Activated B cell treated with CpG ODN at 0.5 μM for 24 hours (primary cell): ENCODE results near the gene TTC7B. TPM values are rescaled to one million over a fixed set of nuclear protein-coding genes. Genes with fewer than 3 reads are reported as not detected.

Experiments
- ATAC-seq: fragments of 200-7000 bp; cut with Tn5 transposase; one replicate; pipeline ENCODE4 v1.10.0; 2021; ENCODE audit warnings: low read depth, mild to moderate bottlenecking, moderate library complexity
- CTCF ChIA-PET: fragments of 350-600 bp; sonication (Branson Sonifier 250); formaldehyde crosslinking; loops from one replicate; lab custom pipeline; 2021; ENCODE audit warnings: antibody characterized with exemption; lab: Charles Lee
- POLR2A ChIA-PET: fragments of 350-600 bp; sonication (Branson Sonifier 250); formaldehyde crosslinking; loops from one replicate; lab custom pipeline; 2021; ENCODE audit warnings: antibody characterized with exemption; lab: Charles Lee
- DNase-seq: peaks from one replicate; pipeline ENCODE4 v3.0.0; 2022
- H3K27ac Mint-ChIP-seq: one replicate; pipeline ENCODE4 v1.8.0; 2020; ENCODE audit warnings: mixed read lengths
- H3K27me3 Mint-ChIP-seq: one replicate; pipeline ENCODE4 v1.8.0; 2021; ENCODE audit warnings: mixed read lengths
- H3K36me3 Mint-ChIP-seq: one replicate; pipeline ENCODE4 v1.8.0; 2021; ENCODE audit warnings: low read depth, mixed read lengths
- H3K4me1 Mint-ChIP-seq: one replicate; pipeline ENCODE4 v1.8.0; 2021; ENCODE audit warnings: mixed read lengths
- H3K4me3 Mint-ChIP-seq: one replicate; pipeline ENCODE4 v1.8.0; 2020; ENCODE audit warnings: mild to moderate bottlenecking, mixed read lengths
- H3K9me3 Mint-ChIP-seq: one replicate; pipeline ENCODE4 v1.8.0; 2020; ENCODE audit warnings: mixed read lengths
- intact Hi-C: fragments of 100-400 bp; cut with micrococcal nuclease; formaldehyde crosslinking; loops from one replicate; pipeline ENCODE4 v1.15.1; 2024
- total RNA-seq: library from RNA; stranded (reverse); gene quantifications from 2 replicates; pipeline ENCODE4 v1.2.3, GENCODE V29; 2022
- TF ChIP-seq, protein P1 (sequence below): fragments of 200-600 bp; IDR thresholded peaks from one replicate; pipeline ENCODE4 v1.8.0; 2022; ENCODE audit warnings: antibody characterized with exemption, mild to moderate bottlenecking

The TTC7B gene
- total RNA-seq, 1 donor from 2014 or later: 1.9 TPM

- CTCF ChIA-PET: no interaction called here
- TF ChIP-seq, protein P1, sequence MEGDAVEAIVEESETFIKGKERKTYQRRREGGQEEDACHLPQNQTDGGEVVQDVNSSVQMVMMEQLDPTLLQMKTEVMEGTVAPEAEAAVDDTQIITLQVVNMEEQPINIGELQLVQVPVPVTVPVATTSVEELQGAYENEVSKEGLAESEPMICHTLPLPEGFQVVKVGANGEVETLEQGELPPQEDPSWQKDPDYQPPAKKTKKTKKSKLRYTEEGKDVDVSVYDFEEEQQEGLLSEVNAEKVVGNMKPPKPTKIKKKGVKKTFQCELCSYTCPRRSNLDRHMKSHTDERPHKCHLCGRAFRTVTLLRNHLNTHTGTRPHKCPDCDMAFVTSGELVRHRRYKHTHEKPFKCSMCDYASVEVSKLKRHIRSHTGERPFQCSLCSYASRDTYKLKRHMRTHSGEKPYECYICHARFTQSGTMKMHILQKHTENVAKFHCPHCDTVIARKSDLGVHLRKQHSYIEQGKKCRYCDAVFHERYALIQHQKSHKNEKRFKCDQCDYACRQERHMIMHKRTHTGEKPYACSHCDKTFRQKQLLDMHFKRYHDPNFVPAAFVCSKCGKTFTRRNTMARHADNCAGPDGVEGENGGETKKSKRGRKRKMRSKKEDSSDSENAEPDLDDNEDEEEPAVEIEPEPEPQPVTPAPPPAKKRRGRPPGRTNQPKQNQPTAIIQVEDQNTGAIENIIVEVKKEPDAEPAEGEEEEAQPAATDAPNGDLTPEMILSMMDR: no peak
- no peaks in the 10 kb centered on the region for H3K9me3 Mint-ChIP-seq
- H3K27me3 Mint-ChIP-seq: peaks cover 17% of the 10 kb centered on the region
- intact Hi-C loops: no loop called here
- peaks cover 5% of the 10 kb centered on the region for H3K4me1 Mint-ChIP-seq
- ATAC-seq (no peak), DNase-seq (no peak)
- no peak overlapping the region for H3K4me3 Mint-ChIP-seq
- POLR2A ChIA-PET: no interaction called here
- H3K27ac Mint-ChIP-seq: no peak overlapping the region
- no peaks in the 10 kb centered on the region for H3K36me3 Mint-ChIP-seq
Observed at GRCh38 chr14:90509403-90509802, 306.8 kb downstream of the TTC7B start.

GRCh38 chr14:90508536-90509254, 307.5 kb downstream of the TTC7B start:
- TF ChIP-seq, protein P1: no peak
- ATAC-seq (no peak), DNase-seq (no peak)
- no peaks in the 10 kb centered on the region for H3K9me3 Mint-ChIP-seq
- ChIA-PET POLR2A (no interaction called here), CTCF (no interaction called here)
- no peaks in the 10 kb centered on the region for H3K36me3 Mint-ChIP-seq
- intact Hi-C loops: no loop called here
- H3K27me3 Mint-ChIP-seq: peaks cover 17% of the 10 kb centered on the region
- H3K4me1 Mint-ChIP-seq: peaks cover 5% of the 10 kb centered on the region
- H3K27ac Mint-ChIP-seq: no peak overlapping the region
- H3K4me3 Mint-ChIP-seq: no peak overlapping the region

GRCh38 chr14:90508036-90508435, 308.2 kb downstream of the TTC7B start:
- H3K27me3 Mint-ChIP-seq: peaks cover 17% of the 10 kb centered on the region
- CTCF ChIA-PET: no interaction called here
- H3K4me3 Mint-ChIP-seq: no peak overlapping the region

DNA sequence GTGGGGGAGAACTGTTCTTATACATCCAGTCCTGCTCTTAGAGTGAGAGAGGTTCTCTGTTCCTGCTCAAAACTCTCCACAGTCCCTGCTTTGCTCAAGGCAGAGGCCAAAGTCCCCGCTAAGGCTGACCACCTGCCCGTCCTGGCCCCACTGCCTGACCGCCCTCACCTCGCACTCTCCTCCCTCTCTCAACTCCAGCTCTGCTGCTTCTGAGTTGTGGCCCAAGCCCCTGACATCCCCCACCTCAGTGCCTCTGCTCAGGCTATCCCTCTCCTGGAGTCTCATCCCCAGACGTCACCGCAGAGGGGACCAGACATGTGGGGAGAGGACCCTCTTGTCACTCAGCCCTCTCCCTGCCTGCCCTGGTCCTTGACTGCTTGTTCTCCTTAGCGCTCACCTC, 308.8 kb downstream of the TTC7B start:
- ATAC-seq (no peak), DNase-seq (no peak)
- Mint-ChIP-seq H3K4me1 (peaks cover 5% of the 10 kb centered on the region), H3K27ac (no peak overlapping the region), H3K36me3 (no peaks in the 10 kb centered on the region), H3K27me3 (peaks cover 22% of the 10 kb centered on the region), H3K4me3 (no peak overlapping the region), H3K9me3 (no peaks in the 10 kb centered on the region)
- TF ChIP-seq, protein P1: no peak
- intact Hi-C loops: no loop called here
- POLR2A ChIA-PET: no interaction called here
- CTCF ChIA-PET: no interaction called here

More at GRCh38 chr14:90508036-90508435, 308.2 kb downstream of the TTC7B start:
- no peaks in the 10 kb centered on the region for H3K36me3 Mint-ChIP-seq
- H3K27ac Mint-ChIP-seq: no peak overlapping the region
- no peaks in the 10 kb centered on the region for H3K9me3 Mint-ChIP-seq
- intact Hi-C loops: no loop called here
- TF ChIP-seq, protein P1: no peak
- POLR2A ChIA-PET: no interaction called here
- H3K4me1 Mint-ChIP-seq: peaks cover 5% of the 10 kb centered on the region
- ATAC-seq (no peak), DNase-seq (no peak)

GRCh38 chr14:90506748-90507147, 309.5 kb downstream of the TTC7B start:
- H3K4me1 Mint-ChIP-seq: peaks cover 5% of the 10 kb centered on the region
- H3K36me3 Mint-ChIP-seq: no peaks in the 10 kb centered on the region
- no peaks in the 10 kb centered on the region for H3K9me3 Mint-ChIP-seq
- TF ChIP-seq, protein P1: no peak
- ChIA-PET CTCF (no interaction called here), POLR2A (no interaction called here)
- no peak overlapping the region for H3K4me3 Mint-ChIP-seq
- DNase-seq: no peak
- no peak overlapping the region for H3K27ac Mint-ChIP-seq
- no peak for ATAC-seq
- intact Hi-C loops: no loop called here
- peaks cover 27% of the 10 kb centered on the region for H3K27me3 Mint-ChIP-seq
